HUES6 (cell line): Measurements from ENCODE around the gene RBM10.

Source experiments
- H3K27ac ChIP-seq: 2 replicates; pipeline ENCODE4 v1.7.0; 2013; ENCODE audit warnings: low read depth, mild to moderate bottlenecking, low read length, inconsistent platforms
- H3K27me3 ChIP-seq: 2 replicates; pipeline ENCODE4 v1.6.1; 2013; ENCODE audit warnings: low read length; ENCODE audit not compliant: control insufficient read depth, insufficient read depth
- H3K36me3 ChIP-seq: 2 replicates; pipeline ENCODE4 v1.6.1; 2013; ENCODE audit warnings: low read length; ENCODE audit not compliant: control insufficient read depth, insufficient read depth
- H3K4me1 ChIP-seq: 2 replicates; pipeline ENCODE4 v1.6.1; 2013; ENCODE audit warnings: low read length; ENCODE audit not compliant: control insufficient read depth, insufficient read depth
- H3K4me3 ChIP-seq: 2 replicates; pipeline ENCODE4 v1.5.1; 2013; ENCODE audit warnings: low read depth, low read length
- H3K9ac ChIP-seq: one replicate; pipeline ENCODE4 v1.6.1; 2013; ENCODE audit warnings: mild to moderate bottlenecking, low read length
- H3K9me3 ChIP-seq: 2 replicates; pipeline ENCODE4 v1.6.1; 2013; ENCODE audit warnings: low read depth, low read length; ENCODE audit not compliant: control insufficient read depth, insufficient read depth

Gene RBM10

DNA sequence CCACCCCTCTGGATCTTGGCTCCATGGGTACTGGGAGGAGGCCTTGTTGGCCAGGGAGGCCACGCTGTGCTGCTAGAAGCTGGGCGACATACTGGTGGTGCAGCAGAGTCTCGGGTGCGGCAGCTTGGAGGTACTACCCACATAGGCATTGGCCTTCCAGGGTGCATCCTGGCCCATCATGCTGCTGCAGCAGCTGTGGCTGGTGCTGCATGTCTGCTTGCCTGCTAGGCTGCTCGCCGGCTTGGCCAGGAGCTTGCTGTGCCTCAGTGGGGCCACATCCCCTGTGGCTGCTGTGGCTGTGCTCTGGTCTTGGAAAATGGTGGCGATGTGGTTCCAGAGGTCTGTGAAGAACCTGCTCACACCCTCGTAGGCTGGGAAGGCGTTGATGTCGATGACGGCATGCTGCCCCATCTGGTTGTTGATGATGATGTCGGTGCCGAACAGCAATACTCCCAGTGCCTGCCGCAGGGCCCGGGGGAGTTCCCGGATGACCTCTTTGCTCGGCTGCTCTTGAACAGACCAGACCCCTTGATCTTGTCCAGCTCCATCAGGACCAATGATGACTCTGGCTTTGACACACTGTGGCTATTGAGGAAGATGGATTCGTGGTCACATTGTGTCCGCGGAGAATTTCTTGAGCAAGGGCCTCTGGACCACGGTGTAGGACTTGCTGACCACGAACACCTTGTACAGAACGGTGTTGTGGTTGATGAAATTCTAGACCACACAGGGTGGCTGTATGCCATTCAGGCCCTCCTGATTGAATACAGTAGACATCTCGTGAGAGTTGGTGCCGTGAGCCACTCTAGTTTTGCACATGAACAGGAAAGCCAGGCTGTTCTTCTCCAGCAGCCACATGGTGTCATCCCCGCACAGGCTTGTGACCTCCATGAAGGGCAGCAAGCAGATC is 11.8 kb downstream of the RBM10 start:
- Histone ChIP-seq H3K9me3 (no peaks in the 10 kb centered on the region), H3K9ac (no peak overlapping the region), H3K4me1 (no peaks in the 10 kb centered on the region), H3K4me3 (no peak overlapping the region), H3K36me3 (peaks cover 53% of the 10 kb centered on the region), H3K27me3 (no peaks in the 10 kb centered on the region), H3K27ac (no peak overlapping the region)

DNA sequence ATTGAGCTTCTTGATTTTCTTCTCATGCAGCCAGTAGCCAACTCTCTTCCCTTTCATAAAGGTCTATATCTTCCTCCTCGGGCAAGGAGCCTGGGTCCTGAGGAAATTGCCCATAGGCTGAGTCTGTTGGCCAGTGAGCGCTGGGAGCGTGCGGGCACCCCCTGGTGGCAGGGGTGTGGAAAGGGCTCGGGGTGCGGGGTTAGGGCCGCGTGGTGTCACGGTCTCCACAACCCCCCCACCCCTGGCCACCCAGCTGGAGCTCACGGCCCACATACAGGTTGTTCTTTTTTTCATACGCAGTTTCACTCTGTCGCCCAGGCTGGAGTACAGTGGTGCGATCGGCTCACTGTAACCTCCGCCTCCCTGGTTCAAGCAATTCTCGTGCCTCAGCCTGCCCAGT is 13.1 kb downstream of the RBM10 start:
- Histone ChIP-seq H3K9me3 (peaks cover 2% of the 10 kb centered on the region; the same call in 1 of the 2 replicates), H3K27me3 (no peaks in the 10 kb centered on the region), H3K27ac (no peak overlapping the region), H3K4me3 (no peak overlapping the region), H3K4me1 (no peaks in the 10 kb centered on the region), H3K36me3 (peaks cover 56% of the 10 kb centered on the region), H3K9ac (no peak overlapping the region)

DNA sequence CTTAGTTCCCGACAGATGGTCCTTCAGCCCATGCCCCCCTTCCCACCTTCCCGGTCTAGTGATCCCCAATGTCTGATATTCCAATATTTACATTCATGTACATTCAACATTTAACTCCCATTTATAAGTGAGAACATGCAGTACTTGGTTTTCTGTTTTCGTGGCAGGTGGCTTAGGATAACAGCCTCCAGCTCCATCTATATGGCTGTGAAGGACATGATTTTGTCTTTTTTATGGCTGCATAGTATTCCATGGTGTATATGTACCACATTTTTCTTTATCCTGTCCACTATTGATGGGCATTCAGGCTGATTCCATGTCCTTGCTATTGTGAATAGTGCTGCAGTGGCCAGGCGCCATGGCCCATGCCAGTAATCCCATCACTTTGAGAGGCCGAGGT is 13.8 kb downstream of the RBM10 start:
- Histone ChIP-seq H3K36me3 (peaks cover 51% of the 10 kb centered on the region), H3K4me3 (no peak overlapping the region), H3K9me3 (peaks cover 2% of the 10 kb centered on the region; the same call in 1 of the 2 replicates)

DNA sequence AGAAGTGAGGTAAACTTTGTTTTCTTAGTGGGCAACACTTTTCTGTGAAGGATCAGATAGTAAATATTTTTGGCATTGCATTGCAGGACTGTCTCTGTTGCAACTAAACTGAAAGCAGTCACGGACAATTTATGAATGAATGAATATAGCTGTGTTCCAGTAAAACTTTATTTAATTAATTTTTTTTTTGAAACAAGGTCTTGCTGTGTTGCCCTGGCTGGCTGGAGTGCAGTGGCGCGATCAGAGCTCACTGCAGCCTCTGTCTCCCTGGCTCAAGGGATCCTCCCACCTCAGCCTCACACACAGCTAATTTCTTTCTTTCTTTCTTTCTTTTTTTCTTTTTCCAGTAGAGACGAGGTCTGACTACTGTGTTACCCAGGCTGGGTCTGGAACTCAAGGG is 15.8 kb downstream of the RBM10 start:
- H3K9me3 ChIP-seq, result peaks cover 2% of the 10 kb centered on the region; the same call in 1 of the 2 replicates
- H3K9ac ChIP-seq, result no peak overlapping the region
- H3K27me3 ChIP-seq, result no peaks in the 10 kb centered on the region
- H3K27ac ChIP-seq, result no peak overlapping the region
- no peak overlapping the region for H3K4me3 ChIP-seq
- no peaks in the 10 kb centered on the region for H3K4me1 ChIP-seq
- H3K36me3 ChIP-seq, result peaks cover 46% of the 10 kb centered on the region

More for the DNA sequence above, 13.8 kb downstream of the RBM10 start:
- H3K9ac ChIP-seq, result no peak overlapping the region
- no peak overlapping the region for H3K27ac ChIP-seq
- H3K4me1 ChIP-seq, result no peaks in the 10 kb centered on the region
- H3K27me3 ChIP-seq, result no peaks in the 10 kb centered on the region

DNA sequence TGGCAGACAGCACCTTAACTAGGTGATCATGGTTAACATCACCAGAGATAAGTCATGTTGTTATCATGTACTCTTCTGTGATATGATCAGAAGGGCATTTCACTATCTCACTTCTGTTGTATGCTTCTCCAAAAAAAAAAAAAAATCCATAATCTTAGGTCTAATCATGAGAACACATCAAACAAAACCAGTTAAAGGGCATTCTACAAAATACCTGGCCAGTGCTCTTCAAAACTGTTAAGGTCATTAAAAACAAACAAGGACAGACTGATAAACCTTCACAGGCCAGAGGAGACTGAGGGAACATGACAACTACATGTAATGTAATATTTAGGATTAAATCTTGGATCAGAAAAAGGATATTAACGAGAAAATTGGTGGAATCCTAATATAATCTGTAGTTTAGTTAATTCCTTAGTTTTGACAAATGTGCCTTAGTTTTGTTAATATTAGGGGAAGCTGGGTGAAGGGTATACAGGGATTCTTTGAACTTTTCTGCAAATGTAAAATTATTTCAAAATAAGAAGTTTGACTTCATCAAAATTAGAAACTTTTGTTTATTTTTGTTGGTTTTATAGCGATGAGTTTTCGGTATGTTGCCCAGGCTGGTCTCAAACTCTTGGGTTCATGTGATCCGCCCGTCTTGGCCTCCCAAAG is 18.0 kb downstream of the RBM10 start:
- Histone ChIP-seq H3K36me3 (peaks cover 27% of the 10 kb centered on the region), H3K9ac (no peak overlapping the region), H3K9me3 (peaks cover 2% of the 10 kb centered on the region; the same call in 1 of the 2 replicates), H3K27me3 (no peaks in the 10 kb centered on the region), H3K4me1 (no peaks in the 10 kb centered on the region), H3K4me3 (no peak overlapping the region), H3K27ac (no peak overlapping the region)

DNA sequence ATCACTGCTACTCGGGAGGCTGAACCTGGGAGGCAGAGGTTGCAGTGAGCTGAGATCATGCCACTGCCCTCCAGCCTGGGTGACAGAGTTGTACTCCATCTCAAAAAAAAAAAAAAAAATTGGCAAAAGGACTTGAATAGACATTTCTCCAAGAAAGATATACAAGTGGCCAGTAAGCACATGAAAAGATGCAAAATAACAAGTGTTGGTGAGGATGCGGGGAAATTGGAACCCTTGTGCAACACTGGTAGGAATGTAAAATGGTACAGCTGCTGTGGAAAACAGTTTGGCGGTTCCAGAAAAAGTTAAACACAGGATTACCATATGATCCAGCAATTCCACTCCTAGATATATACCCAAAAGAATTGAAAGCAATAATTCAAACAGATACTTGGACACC is 19.4 kb downstream of the RBM10 start:
- no peaks in the 10 kb centered on the region for H3K27me3 ChIP-seq
- no peak overlapping the region for H3K9ac ChIP-seq

DNA sequence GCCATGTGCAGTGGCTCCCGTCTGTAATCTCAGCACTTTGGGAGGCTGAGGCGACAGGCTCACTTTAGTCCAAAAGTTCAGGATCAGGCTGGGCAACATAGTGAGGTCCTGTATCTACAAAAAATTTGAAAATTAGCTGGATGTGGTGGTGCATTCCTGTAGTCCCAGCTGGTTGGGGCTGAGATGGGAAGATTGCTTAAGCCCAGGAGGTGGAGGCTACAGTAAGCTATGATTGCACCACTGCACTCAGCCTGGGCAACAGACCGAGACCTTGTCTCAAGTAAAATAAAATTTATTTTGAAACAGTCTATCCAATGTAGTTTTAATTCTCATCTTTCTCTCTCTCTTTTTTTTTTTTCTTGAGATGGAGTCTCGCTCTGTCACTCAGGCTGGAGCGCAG is 21.1 kb downstream of the RBM10 start:
- Histone ChIP-seq H3K9ac (no peak overlapping the region), H3K4me3 (no peak overlapping the region), H3K36me3 (peaks cover 46% of the 10 kb centered on the region), H3K27ac (no peak overlapping the region), H3K9me3 (peaks cover 2% of the 10 kb centered on the region; the same call in 1 of the 2 replicates), H3K4me1 (no peaks in the 10 kb centered on the region), H3K27me3 (no peaks in the 10 kb centered on the region)

More for the DNA sequence above, 19.4 kb downstream of the RBM10 start:
- no peaks in the 10 kb centered on the region for H3K4me1 ChIP-seq
- peaks cover 2% of the 10 kb centered on the region; the same call in 1 of the 2 replicates for H3K9me3 ChIP-seq
- no peak overlapping the region for H3K27ac ChIP-seq
- peaks cover 28% of the 10 kb centered on the region for H3K36me3 ChIP-seq
- H3K4me3 ChIP-seq, result no peak overlapping the region

DNA sequence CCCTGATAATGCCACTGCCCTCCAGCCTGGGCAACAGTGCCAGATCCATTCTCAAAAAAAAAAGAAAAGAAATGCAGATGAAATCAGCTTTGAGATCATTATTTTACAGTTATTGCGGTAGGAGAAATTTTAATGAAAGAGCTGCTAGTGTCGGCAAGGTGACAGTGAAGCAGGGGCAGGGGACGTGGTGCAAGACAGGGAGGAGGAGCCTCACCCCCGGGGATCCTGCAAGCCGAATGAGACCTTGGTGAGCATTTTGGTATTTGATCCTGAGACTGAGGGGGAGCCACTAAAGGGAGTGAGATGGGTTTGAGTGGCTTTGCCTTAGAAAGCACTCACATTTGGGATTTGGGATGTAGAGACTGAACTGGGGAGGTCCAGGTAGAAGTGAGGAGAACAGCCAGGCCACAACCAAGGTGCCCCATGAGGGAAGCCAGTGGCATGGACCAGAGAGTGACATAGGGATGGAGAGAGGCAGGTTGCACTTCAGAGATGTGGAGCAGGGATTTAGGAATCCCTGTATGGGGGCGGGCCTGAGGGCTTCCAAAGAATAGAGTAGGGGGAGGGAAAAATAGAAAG is 23.6 kb downstream of the RBM10 start:
- Histone ChIP-seq H3K9ac (no peak overlapping the region), H3K27ac (no peak overlapping the region), H3K27me3 (no peaks in the 10 kb centered on the region), H3K4me3 (no peak overlapping the region), H3K4me1 (no peaks in the 10 kb centered on the region), H3K36me3 (peaks cover 61% of the 10 kb centered on the region), H3K9me3 (no peaks in the 10 kb centered on the region)

DNA sequence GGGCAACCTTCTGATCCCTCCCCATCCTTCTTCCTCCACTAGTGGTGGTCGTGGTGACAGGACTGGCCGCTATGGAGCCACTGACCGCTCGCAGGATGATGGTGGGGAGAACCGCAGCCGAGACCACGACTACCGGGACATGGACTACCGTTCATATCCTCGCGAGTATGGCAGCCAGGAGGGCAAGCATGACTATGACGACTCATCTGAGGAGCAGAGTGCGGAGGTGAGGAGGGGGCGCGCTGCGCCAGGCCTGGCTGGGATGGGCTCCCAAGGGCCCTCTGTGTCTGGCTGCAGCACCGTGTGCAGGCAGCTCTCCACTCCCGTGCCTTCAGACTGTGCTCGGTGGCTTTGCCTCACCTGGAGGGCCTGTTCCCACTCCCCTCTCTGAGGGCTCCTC is 24.3 kb downstream of the RBM10 start:
- no peaks in the 10 kb centered on the region for H3K9me3 ChIP-seq
- H3K36me3 ChIP-seq, result peaks cover 63% of the 10 kb centered on the region
- H3K27ac ChIP-seq, result no peak overlapping the region
- H3K27me3 ChIP-seq, result no peaks in the 10 kb centered on the region
- no peak overlapping the region for H3K4me3 ChIP-seq
- no peaks in the 10 kb centered on the region for H3K4me1 ChIP-seq
- H3K9ac ChIP-seq, result no peak overlapping the region

DNA sequence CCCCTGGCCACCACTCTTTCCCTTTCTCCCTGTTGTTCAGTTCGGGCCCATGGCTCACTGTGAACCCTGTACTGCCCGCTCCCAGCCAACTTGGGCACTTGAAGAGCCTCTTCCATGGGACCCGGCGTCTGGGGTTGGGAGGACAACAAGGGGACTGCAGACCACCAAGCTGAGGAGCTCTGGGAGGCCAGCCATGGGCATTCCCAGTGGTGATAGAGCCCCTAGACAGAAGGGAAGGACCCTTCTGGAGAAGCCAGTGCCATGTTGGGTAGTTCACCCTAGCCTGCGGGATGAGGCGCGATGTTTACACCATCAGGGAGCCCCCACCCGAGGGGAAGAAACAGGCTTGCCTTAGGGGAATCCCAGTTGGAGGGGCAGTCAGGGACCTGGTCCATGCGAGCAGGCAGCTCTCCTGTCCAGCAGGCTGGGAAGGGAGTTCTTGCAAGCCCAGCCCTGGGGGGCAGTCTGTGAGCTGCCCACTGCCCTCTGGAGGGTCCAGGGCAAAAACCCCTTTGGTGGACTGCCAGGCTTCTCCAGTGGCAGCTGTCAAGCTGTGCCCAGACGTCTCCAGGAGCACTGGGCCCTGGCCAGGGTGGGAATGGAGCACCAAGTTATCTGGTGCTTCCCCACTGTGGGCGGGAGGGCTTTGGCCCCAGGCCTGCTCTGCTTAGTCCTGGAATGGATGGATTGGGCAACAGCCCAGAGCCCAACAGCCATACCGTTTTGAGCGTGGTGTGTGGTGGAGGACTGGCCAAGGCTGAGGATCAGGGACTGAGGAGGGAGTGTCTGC is 24.9 kb downstream of the RBM10 start:
- Histone ChIP-seq H3K4me3 (no peak overlapping the region), H3K9me3 (no peaks in the 10 kb centered on the region), H3K36me3 (peaks cover 63% of the 10 kb centered on the region), H3K27me3 (no peaks in the 10 kb centered on the region), H3K4me1 (no peaks in the 10 kb centered on the region), H3K9ac (no peak overlapping the region), H3K27ac (no peak overlapping the region)
